GM06990 (cell line): ENCODE data around the gene MCRS1.

Experiments
- DNase-seq: peaks from one replicate; pipeline ENCODE4 v3.0.0-alpha.2; 2011; ENCODE audit not compliant: insufficient read length; ENCODE audit errors: extremely low read depth
- H3K27me3 ChIP-seq: replicated peaks from 2 replicates; pipeline ENCODE4 v1.6.0; 2011; ENCODE audit warnings: low read length; ENCODE audit not compliant: control insufficient read depth, insufficient read depth
- H3K36me3 ChIP-seq: 2 replicates; pipeline ENCODE4 v1.5.1; 2011; ENCODE audit warnings: low read length; ENCODE audit not compliant: control insufficient read depth, insufficient read depth
- H3K4me3 ChIP-seq: replicated peaks from 2 replicates; pipeline ENCODE4 v1.5.1; 2011; ENCODE audit warnings: low read depth, mild to moderate bottlenecking, control low read depth, low read length
- TF ChIP-seq, protein P1 (sequence below): IDR thresholded peaks from 2 replicates; pipeline ENCODE4 v1.5.1; 2011; ENCODE audit warnings: low read length, control low read depth, mild to moderate bottlenecking, inconsistent platforms; ENCODE audit not compliant: insufficient read depth, poor library complexity, severe bottlenecking

Gene MCRS1

DNA sequence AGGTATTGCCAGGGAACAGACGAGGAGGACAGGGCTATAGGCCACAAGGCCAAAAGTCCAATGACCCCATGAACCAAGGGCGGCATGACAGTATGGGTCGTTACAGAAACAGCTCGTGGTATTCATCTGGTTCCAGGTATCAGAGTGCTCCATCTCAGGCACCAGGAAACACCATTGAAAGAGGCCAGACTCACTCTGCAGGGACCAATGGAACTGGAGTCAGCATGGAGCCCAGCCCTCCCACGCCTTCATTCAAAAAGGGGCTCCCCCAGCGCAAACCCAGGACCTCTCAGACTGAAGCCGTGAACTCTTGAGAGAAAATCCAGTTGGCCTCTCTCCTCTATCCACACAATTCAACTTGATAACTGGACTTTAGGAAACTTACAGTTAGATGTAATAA is 42.0 kb downstream of the MCRS1 start:
- Histone ChIP-seq H3K4me3 (no peak overlapping the region), H3K36me3 (peaks cover 14% of the 10 kb centered on the region), H3K27me3 (no peaks in the 10 kb centered on the region)
- DNase-seq: no peak
- TF ChIP-seq, protein P1, sequence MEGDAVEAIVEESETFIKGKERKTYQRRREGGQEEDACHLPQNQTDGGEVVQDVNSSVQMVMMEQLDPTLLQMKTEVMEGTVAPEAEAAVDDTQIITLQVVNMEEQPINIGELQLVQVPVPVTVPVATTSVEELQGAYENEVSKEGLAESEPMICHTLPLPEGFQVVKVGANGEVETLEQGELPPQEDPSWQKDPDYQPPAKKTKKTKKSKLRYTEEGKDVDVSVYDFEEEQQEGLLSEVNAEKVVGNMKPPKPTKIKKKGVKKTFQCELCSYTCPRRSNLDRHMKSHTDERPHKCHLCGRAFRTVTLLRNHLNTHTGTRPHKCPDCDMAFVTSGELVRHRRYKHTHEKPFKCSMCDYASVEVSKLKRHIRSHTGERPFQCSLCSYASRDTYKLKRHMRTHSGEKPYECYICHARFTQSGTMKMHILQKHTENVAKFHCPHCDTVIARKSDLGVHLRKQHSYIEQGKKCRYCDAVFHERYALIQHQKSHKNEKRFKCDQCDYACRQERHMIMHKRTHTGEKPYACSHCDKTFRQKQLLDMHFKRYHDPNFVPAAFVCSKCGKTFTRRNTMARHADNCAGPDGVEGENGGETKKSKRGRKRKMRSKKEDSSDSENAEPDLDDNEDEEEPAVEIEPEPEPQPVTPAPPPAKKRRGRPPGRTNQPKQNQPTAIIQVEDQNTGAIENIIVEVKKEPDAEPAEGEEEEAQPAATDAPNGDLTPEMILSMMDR: no peak

DNA sequence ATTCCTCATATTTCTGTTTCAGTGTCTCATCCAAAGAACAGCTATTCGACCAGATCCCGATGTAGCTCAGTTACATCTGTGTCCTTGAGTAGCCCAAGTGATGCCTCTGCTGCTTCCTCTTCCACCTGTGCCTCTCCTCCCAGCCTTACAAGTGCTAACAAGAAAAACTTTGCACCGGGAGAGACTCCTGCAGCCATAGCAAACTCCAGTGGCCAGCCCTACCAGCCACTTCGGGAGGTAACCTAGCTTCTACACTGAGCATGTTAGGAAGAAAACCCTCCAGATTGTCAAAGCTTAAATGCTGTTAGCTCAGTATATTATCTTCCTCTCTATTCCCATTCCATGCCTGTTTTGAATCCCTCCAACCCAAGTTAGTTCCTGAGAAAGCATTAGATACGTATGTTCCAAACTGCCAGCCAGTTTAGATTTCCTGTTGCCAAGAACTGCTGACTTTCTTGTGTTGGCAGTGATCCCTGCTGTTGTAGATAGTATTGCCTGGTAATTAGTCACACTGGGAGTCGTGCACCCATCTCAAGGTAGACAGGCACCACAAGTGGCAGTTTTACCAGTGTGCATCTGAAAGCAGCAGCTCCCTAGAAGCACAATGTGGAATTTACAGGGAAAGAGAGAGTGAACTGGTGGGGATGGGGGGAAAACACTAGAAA is 43.1 kb downstream of the MCRS1 start:
- Histone ChIP-seq H3K36me3 (peaks cover 14% of the 10 kb centered on the region), H3K4me3 (no peak overlapping the region), H3K27me3 (no peaks in the 10 kb centered on the region)
- TF ChIP-seq, protein P1: no peak
- DNase-seq: no peak

DNA sequence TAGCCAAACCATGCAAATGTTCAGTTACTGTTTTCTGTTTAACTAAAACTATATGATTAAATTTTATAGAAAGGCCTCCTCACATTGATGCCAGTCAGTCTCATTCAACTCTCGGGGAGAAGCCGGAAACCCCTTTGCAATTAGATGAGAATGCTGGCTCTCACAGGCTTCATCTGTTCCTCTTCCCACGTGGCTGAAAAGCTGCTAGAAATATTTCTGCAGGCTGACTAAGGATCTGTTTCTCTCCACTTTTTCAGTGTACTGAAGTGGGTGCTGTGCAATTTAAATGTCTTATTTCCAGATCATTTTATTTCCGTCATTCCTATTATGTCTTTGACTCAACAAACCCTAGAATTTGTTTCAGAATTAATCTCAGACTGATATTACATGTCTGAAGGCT is 46.6 kb downstream of the MCRS1 start:
- TF ChIP-seq, protein P1: no peak
- Histone ChIP-seq H3K4me3 (no peak overlapping the region), H3K36me3 (peaks cover 10% of the 10 kb centered on the region), H3K27me3 (no peaks in the 10 kb centered on the region)
- DNase-seq: no peak

DNA sequence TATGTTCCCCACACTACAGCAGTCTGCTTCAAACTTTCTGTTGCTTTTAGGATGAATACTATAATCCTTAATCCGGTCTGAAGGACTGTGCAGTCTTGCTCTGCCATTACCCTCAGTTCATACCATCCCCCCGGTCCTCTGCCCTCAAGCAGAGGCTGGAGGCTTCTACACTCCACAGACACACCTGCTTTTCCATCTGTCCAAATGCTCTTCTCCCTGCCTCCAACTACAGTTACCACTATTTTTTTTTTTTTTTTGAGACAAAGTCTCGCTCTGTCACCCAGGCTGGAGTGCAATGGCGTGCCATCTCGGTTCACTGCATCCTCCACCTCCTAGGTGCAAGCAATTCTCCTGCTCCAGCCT is 48.4 kb downstream of the MCRS1 start:
- H3K4me3 ChIP-seq: no peak overlapping the region
- TF ChIP-seq, protein P1: no peak
- H3K36me3 ChIP-seq: peaks cover 6% of the 10 kb centered on the region
- H3K27me3 ChIP-seq: no peaks in the 10 kb centered on the region
- DNase-seq: no peak

DNA sequence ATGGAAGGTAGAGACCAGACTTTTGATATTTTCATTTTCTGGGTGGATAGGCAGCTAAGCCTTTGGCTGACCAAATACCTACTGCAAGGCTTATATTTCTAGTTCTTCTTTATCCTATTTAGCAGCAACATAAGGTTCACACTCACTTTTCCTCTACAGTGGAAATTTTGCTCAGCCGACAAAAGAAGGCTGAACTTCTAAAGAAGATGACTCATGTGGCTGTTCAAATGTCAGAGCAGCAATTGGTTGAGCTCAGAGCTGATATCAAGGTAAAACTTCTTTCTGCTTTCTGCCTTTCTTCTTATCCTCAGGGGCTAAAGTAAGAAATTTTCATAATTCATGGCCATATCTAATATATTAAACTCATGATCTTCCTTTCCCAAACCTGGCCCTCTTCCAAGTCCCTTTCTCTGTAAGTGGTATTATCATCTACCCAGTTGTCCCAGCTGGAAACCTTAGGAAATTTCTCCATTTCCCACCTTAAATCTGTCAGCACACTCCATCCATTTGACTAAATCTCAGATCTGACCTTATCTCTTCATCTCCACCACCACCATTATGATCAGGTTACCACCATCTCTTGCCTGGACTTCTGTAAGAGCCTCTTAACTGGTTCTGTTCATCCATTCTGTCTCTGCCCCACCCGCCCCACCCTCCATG is 48.9 kb downstream of the MCRS1 start:
- peaks cover 4% of the 10 kb centered on the region for H3K36me3 ChIP-seq
- no peak overlapping the region for H3K4me3 ChIP-seq
- no peak for DNase-seq
- no peaks in the 10 kb centered on the region for H3K27me3 ChIP-seq
- TF ChIP-seq, protein P1: no peak

DNA sequence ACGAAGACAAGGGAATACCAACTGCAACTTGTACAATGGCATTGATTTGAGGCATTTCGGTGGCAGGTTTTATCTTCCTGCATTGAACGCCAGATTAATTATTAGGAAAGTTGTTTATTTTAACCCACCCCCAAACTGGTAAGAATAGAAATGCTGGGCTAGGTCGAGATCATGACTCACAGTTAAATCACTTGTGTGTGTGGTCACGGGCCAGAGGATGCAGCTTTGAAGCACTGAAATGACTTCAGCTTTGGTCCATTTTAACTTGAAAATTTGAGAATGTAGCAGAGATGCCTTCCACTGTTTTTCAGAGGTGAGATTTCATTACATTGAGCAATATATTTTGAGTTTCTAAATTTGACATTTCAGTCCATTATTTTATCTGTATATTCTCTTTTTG is 52.7 kb downstream of the MCRS1 start:
- TF ChIP-seq, protein P1: no peak
- H3K36me3 ChIP-seq: peaks cover 2% of the 10 kb centered on the region
- DNase-seq: no peak

More for the DNA sequence above, 52.7 kb downstream of the MCRS1 start:
- Histone ChIP-seq H3K27me3 (no peaks in the 10 kb centered on the region), H3K4me3 (no peak overlapping the region)
